Heart right ventricle (tissue), 16 donors: ENCODE measurements around the gene TYSND1. TPM values are rescaled to one million over a fixed set of nuclear protein-coding genes. Genes with fewer than 3 reads are reported as not detected.

ENCODE experiments used
- ATAC-seq, 8 donors: fragments of 200-7000 bp; cut with Tn5 transposase; one replicate each; pipeline ENCODE4 v1.9.1; 2020; ENCODE audit warnings: mild to moderate bottlenecking in 8 of 8, moderate library complexity in 8 of 8, moderate number of reproducible peaks in 1 of 8
- DNase-seq, 2 donors: peaks; one replicate each; pipeline ENCODE4 v3.0.0-alpha.2; 2020
- H3K27ac ChIP-seq, 10 donors: fragments of 200-600 bp; sonication (generic) in 2 of 10; one replicate each; pipeline versions ENCODE4 v1.5.0 to v1.8.0; 2020 to 2022; ENCODE audit warnings: mild to moderate bottlenecking in 3 of 10
- H3K27me3 ChIP-seq, 7 donors: fragments of 200-600 bp; one replicate each; pipeline ENCODE4 v1.8.0; 2021 to 2022; ENCODE audit warnings: mild to moderate bottlenecking in 2 of 7
- H3K36me3 ChIP-seq, 9 donors: fragments of 200-600 bp; sonication (generic) in 1 of 9; one replicate each; pipeline versions ENCODE4 v1.5.0 to v1.8.0; 2020 to 2022; ENCODE audit warnings: mild to moderate bottlenecking in 2 of 9
- H3K4me1 ChIP-seq, 9 donors: fragments of 200-600 bp; sonication (generic) in 1 of 9; one replicate each; pipeline versions ENCODE4 v1.5.0 to v1.8.0; 2020 to 2022; ENCODE audit warnings: mild to moderate bottlenecking in 4 of 9
- H3K4me3 ChIP-seq, 10 donors: fragments of 200-600 bp; sonication (generic) in 2 of 10; one replicate each; pipeline versions ENCODE4 v1.5.0 to v1.8.0; 2020 to 2022; ENCODE audit warnings: mild to moderate bottlenecking in 7 of 10, moderate library complexity in 2 of 10
- H3K9me3 ChIP-seq, 11 donors: fragments of 200-600 bp in 10 of 11; sonication (generic) in 2 of 11; one replicate each; pipeline versions ENCODE4 v1.5.0 to v1.8.0; 2013 to 2022; ENCODE audit warnings: mild to moderate bottlenecking in 2 of 11, control low read depth in 1 of 11, moderate library complexity in 1 of 11
- CTCF ChIP-seq, 9 donors: fragments of 200-600 bp; sonication (generic) in 2 of 9; IDR thresholded peaks; one replicate each; pipeline versions ENCODE4 v1.5.0 to v1.8.0; 2021 to 2022; ENCODE audit warnings: antibody characterized with exemption in 9 of 9, mild to moderate bottlenecking in 5 of 9, moderate library complexity in 1 of 9
- WGBS, 2 donors: extraction: QIAGEN DNeasy Blood & Tissue Kit; methylation state at CpG; one replicate each; pipeline ENCODE4 v1.1.7; 2013; ENCODE audit warnings: inconsistent platforms in 1 of 2; 5-methylcytosine and 5-hydroxymethylcytosine counted together
- intact Hi-C, 10 donors: fragments of 100-400 bp; cut with DNase I; formaldehyde crosslinking; loops; one replicate each; pipeline versions ENCODE4 v1.11.1 to v1.14.2; 2022
- polyA plus RNA-seq, 2 donors: library from polyadenylated mRNA; stranded (reverse); fragments of 200-250 nt; gene quantifications; one replicate each; pipeline ENCODE4 v1.2.3, GENCODE V29; 2013
- total RNA-seq, 10 donors: library from RNA; stranded (reverse); fragmentation: NEBNext Ultra II Directional in 3 of 10; extraction: Animal tissue kit (Norgen Biotek cat#: 25700) in 3 of 10; gene quantifications; one replicate each; pipeline versions ENCODE4 v1.2.1 to v1.2.4, GENCODE V29; 2021 to 2023
- donor health status: Arrhythmogenic right ventricular cardiomyopathy.
- donor health status: ischemic (EF 13 %, LVEDD 7.1; RV severe dilation, severe dysfunction).
- donor health status: healthy with polysubstance abuse.
- donor health status: DM: no; HTN: yes; CAD: no.
- donor health status: DM: no; HTN: no; CAD: no.
- donor health status: ischemic (EF 25% LVEDD 6.9; RV normal size, moderate dysfunction).
- donor health status: ischemic (EF 25% LVEDD 5.7; RV mildly dilated, moderate dysfunction).
- donor health status: healthy.
- donor health status: DM: yes; HTN: yes; CAD: no.
- donor health status: Ischemic cardiomyopathy.
- donor health status: ischemic (EF 35%, LVEDD 5.7; RV mildly dilated, moderate dysfunction).
- donor health status: nonischemic (EF 11% LVEDD 7.7; RV severe dilation, severe dysfunction).
- donor health status: DM: yes; HTN: yes; CAD: no.
- donor health status: PGD.
- donor health status: ischemic (EF 29% LVEDD 5.4; RV normal size, mild dysfunction).
- donor health status: nonischemic (EF 23%, LVEDD 6.1; RV moderate dilation, normal function).

Gene TYSND1
- total and polyA plus RNA-seq, 12 donors, result 2.6 to 6.5 (median 4.6) TPM

- peak overlapping the region in 8 of 10 donors; percentile 87 to 96 (median 92) for H3K27ac ChIP-seq
- intact Hi-C loops, result loop anchor here in 1 of 10 donors (2.0 kb wide), 1 partner anchor 30 kb away; no protein-coding TSS in a partner anchor
- ATAC-seq (no peak), DNase-seq (no peak)
- H3K27me3 ChIP-seq, result no peaks in the 10 kb centered on the region
- H3K9me3 ChIP-seq, result no peaks in the 10 kb centered on the region
- H3K4me1 ChIP-seq, result peaks cover 8 to 28% (median 20%) of the 10 kb centered on the region in 9 donors
- 36 to 37% methylated on average over 2 of the region's 2 CpGs for WGBS, 2 donors
- peaks cover 0 to 43% (median 16%) of the 10 kb centered on the region in 9 donors for H3K36me3 ChIP-seq
- TF ChIP-seq CTCF (IDR thresholded peaks at IDR 0.05), result peak in 1 of 9 donors; percentile 2
- peak overlapping the region in 6 of 10 donors; percentile 74 to 84 (median 78) for H3K4me3 ChIP-seq
Observed at GRCh38 chr10:70147259-70147625, 742 bp upstream of the TYSND1 start.

GRCh38 chr10:70145666-70146488 lies 623 bp downstream of the TYSND1 start:
- Histone ChIP-seq H3K27me3 (no peaks in the 10 kb centered on the region), H3K27ac (peak overlapping the region; percentile 83 to 97 (median 92)), H3K36me3 (peaks cover 0 to 29% (median 6%) of the 10 kb centered on the region in 9 donors), H3K4me3 (peak overlapping the region; percentile 74 to 90 (median 81)), H3K4me1 (peaks cover 8 to 28% (median 20%) of the 10 kb centered on the region in 9 donors), H3K9me3 (no peaks in the 10 kb centered on the region)
- 0 to 1% methylated on average over 91 to 98 of the region's 98 CpGs for WGBS, 2 donors
- DNase-seq, result peak; percentile 54 to 70
- peak; percentile 52 to 85 (median 70) for ATAC-seq
- TF ChIP-seq CTCF (IDR thresholded peaks at IDR 0.05), result peak; percentile 27 to 76 (median 57)
- intact Hi-C loops, result loop anchor here in 3 of 10 donors (1.0 to 2.0 kb wide), 3 partner anchors 24 to 30 kb away; partner anchors contain the start of gene SAR1A (in 1 of the 3)

- ATAC-seq (peak in 3 of 8 donors; percentile 1 to 31 (median 8)), DNase-seq (no peak)
- Histone ChIP-seq H3K4me3 (peak overlapping the region; percentile 74 to 90 (median 81)), H3K27ac (peak overlapping the region; percentile 83 to 97 (median 92)), H3K36me3 (peaks cover 0 to 23% (median 6%) of the 10 kb centered on the region in 9 donors), H3K27me3 (no peaks in the 10 kb centered on the region), H3K9me3 (no peaks in the 10 kb centered on the region), H3K4me1 (peaks cover 8 to 28% (median 20%) of the 10 kb centered on the region in 9 donors)
- intact Hi-C loops, result loop anchor here in 2 of 10 donors (1.0 to 2.0 kb wide), 2 partner anchors 28 to 29 kb away; no protein-coding TSS in a partner anchor
- TF ChIP-seq CTCF (IDR thresholded peaks at IDR 0.05), result no peak
- 8 to 11% methylated on average over 26 to 28 of the region's 28 CpGs for WGBS, 2 donors
Observed at GRCh38 chr10:70145166-70145665, 1.3 kb downstream of the TYSND1 start.

GRCh38 chr10:70144372-70145110 lies 2.0 kb downstream of the TYSND1 start:
- DNase-seq (no peak), ATAC-seq (no peak)
- no peak for TF ChIP-seq CTCF (IDR thresholded peaks at IDR 0.05)
- 86 to 89% methylated on average over 18 of the region's 18 CpGs for WGBS, 2 donors
- peak overlapping the region in 7 of 10 donors; percentile 75 to 90 (median 81) for H3K4me3 ChIP-seq
- H3K27ac ChIP-seq, result no peak overlapping the region
- H3K36me3 ChIP-seq, result peaks cover 0 to 21% (median 2%) of the 10 kb centered on the region in 9 donors
- intact Hi-C loops, result loop anchor here in 2 of 10 donors (1.0 to 2.0 kb wide), 2 partner anchors 28 kb away; no protein-coding TSS in a partner anchor
- H3K4me1 ChIP-seq, result peaks cover 8 to 28% (median 20%) of the 10 kb centered on the region in 9 donors
- H3K9me3 ChIP-seq, result no peaks in the 10 kb centered on the region
- no peaks in the 10 kb centered on the region for H3K27me3 ChIP-seq
